8988T (cell line): Measurements from ENCODE around the gene GALR2.
"Not testable (repeated sequence)": the region's sequence is repeated elsewhere in the genome, so short reads cannot be mapped to it uniquely, and the experiment has no call there.

Experiments used
- DNase-seq: peaks from one replicate; pipeline ENCODE4 v3.0.0; 2011

Gene GALR2

GRCh38 chr17:76074390-76075363 lies at the start of gene GALR2:
Gene GALR2, plus strand, starts transcription at chr17:76074781. Its CDS starts 103 bp downstream, at chr17:76074884.
- DNase-seq, result no peak

- no peak for DNase-seq
Observed at GRCh38 chr17:76025294-76025693, 49.3 kb upstream of the GALR2 start.

GRCh38 chr17:76026714-76027158 lies 47.8 kb upstream of the GALR2 start:
- DNase-seq, result no peak

- DNase-seq, result no peak
Observed at GRCh38 chr17:76027159-76027839, 47.3 kb upstream of the GALR2 start, which contains the start of gene EVPL. Gene EVPL, minus strand, starts transcription at chr17:76027306. Its CDS starts 108 bp downstream, at chr17:76027198.

GRCh38 chr17:76032073-76032779 lies 42.4 kb upstream of the GALR2 start:
- DNase-seq, result no peak

GRCh38 chr17:76032780-76033108 lies 41.8 kb upstream of the GALR2 start:
- DNase-seq, result no peak

- DNase-seq, result no peak
Observed at GRCh38 chr17:76033139-76033538, 41.4 kb upstream of the GALR2 start.

- DNase-seq, result no peak
Observed at GRCh38 chr17:76034428-76035350, 39.9 kb upstream of the GALR2 start.

- no peak for DNase-seq
Observed at GRCh38 chr17:76036497-76037261, 37.9 kb upstream of the GALR2 start.

GRCh38 chr17:76038050-76038449 lies 36.5 kb upstream of the GALR2 start:
- no peak for DNase-seq

GRCh38 chr17:76039121-76039520 lies 35.5 kb upstream of the GALR2 start:
- no peak for DNase-seq

GRCh38 chr17:76040376-76040775 lies 34.2 kb upstream of the GALR2 start:
- no peak for DNase-seq

- not testable (repeated sequence) for DNase-seq
Observed at GRCh38 chr17:76042868-76043267, 31.7 kb upstream of the GALR2 start.

GRCh38 chr17:76044475-76045007 lies 30.0 kb upstream of the GALR2 start:
- DNase-seq, result not testable (repeated sequence)

GRCh38 chr17:76046064-76046463 lies 28.5 kb upstream of the GALR2 start:
- DNase-seq, result no peak

- no peak for DNase-seq
Observed at GRCh38 chr17:76048025-76048605, 26.5 kb upstream of the GALR2 start.

GRCh38 chr17:76048711-76049110 lies 25.9 kb upstream of the GALR2 start:
- no peak for DNase-seq

GRCh38 chr17:76049239-76049638 lies 25.3 kb upstream of the GALR2 start:
- DNase-seq, result no peak

GRCh38 chr17:76049836-76050537 lies 24.6 kb upstream of the GALR2 start:
- DNase-seq, result no peak
